Smooth muscle cell (in vitro differentiated cells): ENCODE results near the gene TERB2. TPM values are rescaled to one million over a fixed set of nuclear protein-coding genes. Genes with fewer than 3 reads are reported as not detected.
"Not testable (repeated sequence)": the region's sequence is repeated elsewhere in the genome, so short reads cannot be mapped to it uniquely, and the experiment has no call there.

Experiments
- DNase-seq: peaks from one replicate; lab custom pipeline; 2025; ENCODE audit not compliant: unreplicated experiment; lab: John Stamatoyannopoulos, UW
- H2AFZ ChIP-seq: fragments of 200-600 bp; sonication (generic); 2 replicates; pipeline ENCODE4 v1.6.0; 2016; ENCODE audit warnings: antibody characterized with exemption, low read depth, mild to moderate bottlenecking
- H3F3A ChIP-seq: fragments of 200-600 bp; sonication (generic); 2 replicates; pipeline ENCODE4 v1.6.0; 2017; ENCODE audit warnings: antibody characterized with exemption, low read depth
- H3K27ac ChIP-seq: fragments of 200-600 bp; sonication (generic); 2 replicates; pipeline ENCODE4 v1.5.1; 2016; ENCODE audit warnings: low read depth, mild to moderate bottlenecking
- H3K27me3 ChIP-seq: fragments of 200-600 bp; sonication (generic); 2 replicates; pipeline ENCODE4 v1.6.1; 2016; ENCODE audit warnings: low read depth, mild to moderate bottlenecking
- H3K36me3 ChIP-seq: fragments of 200-600 bp; sonication (generic); 2 replicates; pipeline ENCODE4 v1.5.1; 2016; ENCODE audit warnings: low read depth
- H3K4me1 ChIP-seq: fragments of 200-600 bp; sonication (generic); 2 replicates; pipeline ENCODE4 v1.5.1; 2016; ENCODE audit warnings: low read depth
- H3K4me2 ChIP-seq: fragments of 200-600 bp; sonication (generic); 2 replicates; pipeline ENCODE4 v1.6.0; 2016; ENCODE audit warnings: mild to moderate bottlenecking
- H3K4me3 ChIP-seq: fragments of 200-600 bp; sonication (generic); 2 replicates; pipeline ENCODE4 v1.5.1; 2016; ENCODE audit warnings: mild to moderate bottlenecking
- H3K79me2 ChIP-seq: fragments of 200-600 bp; sonication (generic); 2 replicates; pipeline ENCODE4 v1.6.0; 2016; ENCODE audit warnings: low read depth, mild to moderate bottlenecking
- H3K9ac ChIP-seq: fragments of 200-600 bp; sonication (generic); 2 replicates; pipeline ENCODE4 v1.6.0; 2016; ENCODE audit warnings: low read depth
- H3K9me3 ChIP-seq: fragments of 200-600 bp; sonication (generic); replicated peaks from 2 replicates; pipeline ENCODE4 v1.5.1; 2016; ENCODE audit warnings: low read depth
- H4K20me1 ChIP-seq: fragments of 200-600 bp; sonication (generic); 2 replicates; pipeline ENCODE4 v1.6.0; 2016; ENCODE audit warnings: low read depth
- WGBS: methylation state at CpG from one replicate; pipeline ENCODE4 v1.1.7; 2016; ENCODE audit warnings: low lambda C conversion rate; 5-methylcytosine and 5-hydroxymethylcytosine counted together
- polyA plus RNA-seq: library from polyadenylated mRNA; unstranded; fragments of >200 nt; fragmentation: Nextera tagmentation; extraction: Ambion mirVana; gene quantifications from 2 replicates; pipeline ENCODE4 v1.2.1, GENCODE V29; 2016
- total RNA-seq: library from RNA; depleted of rRNA; stranded (reverse); fragments of >200 nt; gene quantifications from 2 replicates; pipeline ENCODE4 v1.2.3, GENCODE V29; 2014
- TF ChIP-seq, protein P1 (sequence below): fragments of 200-600 bp; sonication (generic); IDR thresholded peaks from 2 replicates; pipeline ENCODE4 v1.5.1; 2017; ENCODE audit warnings: borderline replicate concordance, mild to moderate bottlenecking, antibody characterized with exemption; ENCODE audit not compliant: insufficient read depth, poor library complexity, severe bottlenecking

TERB2 gene, protein sequence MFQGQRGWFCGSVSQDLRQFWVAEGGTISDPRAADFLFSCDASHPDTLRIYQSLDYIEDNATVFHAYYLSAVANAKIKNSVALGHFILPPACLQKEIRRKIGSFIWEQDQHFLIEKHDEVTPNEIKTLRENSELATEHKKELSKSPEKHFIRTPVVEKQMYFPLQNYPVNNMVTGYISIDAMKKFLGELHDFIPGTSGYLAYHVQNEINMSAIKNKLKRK
- total RNA-seq (not detected in 2 replicates), polyA plus RNA-seq (not detected in 2 replicates)

DNA sequence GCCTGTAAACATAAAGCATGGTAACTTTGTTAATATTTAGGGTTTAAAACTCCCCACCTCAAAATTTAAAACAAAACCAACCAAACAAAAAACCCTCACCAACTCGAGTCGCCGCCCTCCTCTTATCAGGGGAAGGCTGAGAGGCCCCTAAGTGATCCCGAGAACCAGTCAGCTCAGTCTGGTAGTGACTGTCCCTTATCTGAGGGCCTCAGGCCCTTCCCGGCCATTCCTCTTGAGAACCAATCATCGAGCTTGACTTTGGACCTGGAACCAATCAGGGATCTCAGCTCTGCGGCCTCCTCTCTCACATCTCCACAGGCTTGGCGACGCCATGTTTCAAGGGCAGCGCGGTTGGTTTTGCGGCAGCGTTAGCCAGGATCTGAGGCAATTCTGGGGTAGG is at the start of gene TERB2:
Gene TERB2, plus strand, starts transcription at position 300 of the 400 bp plus-strand sequence. Its CDS starts 32 bp downstream, at position 332.
- Histone ChIP-seq H4K20me1 (no peaks in the 10 kb centered on the region), H3K4me3 (no peak within 1 kb of the TSS), H2AFZ (no peak within 1 kb of the TSS), H3K79me2 (no peaks in the 10 kb centered on the region), H3K4me2 (no peak within 1 kb of the TSS), H3K9ac (no peak within 1 kb of the TSS), H3K27me3 (no peaks in the 10 kb centered on the region), H3F3A (no peaks in the 10 kb centered on the region), H3K27ac (no peak within 1 kb of the TSS), H3K36me3 (no peaks in the 10 kb centered on the region), H3K4me1 (no peaks in the 10 kb centered on the region), H3K9me3 (no peaks in the 10 kb centered on the region)
- WGBS: 95% methylated on average over 13 of the region's 13 CpGs
- TF ChIP-seq, protein P1, sequence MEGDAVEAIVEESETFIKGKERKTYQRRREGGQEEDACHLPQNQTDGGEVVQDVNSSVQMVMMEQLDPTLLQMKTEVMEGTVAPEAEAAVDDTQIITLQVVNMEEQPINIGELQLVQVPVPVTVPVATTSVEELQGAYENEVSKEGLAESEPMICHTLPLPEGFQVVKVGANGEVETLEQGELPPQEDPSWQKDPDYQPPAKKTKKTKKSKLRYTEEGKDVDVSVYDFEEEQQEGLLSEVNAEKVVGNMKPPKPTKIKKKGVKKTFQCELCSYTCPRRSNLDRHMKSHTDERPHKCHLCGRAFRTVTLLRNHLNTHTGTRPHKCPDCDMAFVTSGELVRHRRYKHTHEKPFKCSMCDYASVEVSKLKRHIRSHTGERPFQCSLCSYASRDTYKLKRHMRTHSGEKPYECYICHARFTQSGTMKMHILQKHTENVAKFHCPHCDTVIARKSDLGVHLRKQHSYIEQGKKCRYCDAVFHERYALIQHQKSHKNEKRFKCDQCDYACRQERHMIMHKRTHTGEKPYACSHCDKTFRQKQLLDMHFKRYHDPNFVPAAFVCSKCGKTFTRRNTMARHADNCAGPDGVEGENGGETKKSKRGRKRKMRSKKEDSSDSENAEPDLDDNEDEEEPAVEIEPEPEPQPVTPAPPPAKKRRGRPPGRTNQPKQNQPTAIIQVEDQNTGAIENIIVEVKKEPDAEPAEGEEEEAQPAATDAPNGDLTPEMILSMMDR: no peak
- DNase-seq: no peak

DNA sequence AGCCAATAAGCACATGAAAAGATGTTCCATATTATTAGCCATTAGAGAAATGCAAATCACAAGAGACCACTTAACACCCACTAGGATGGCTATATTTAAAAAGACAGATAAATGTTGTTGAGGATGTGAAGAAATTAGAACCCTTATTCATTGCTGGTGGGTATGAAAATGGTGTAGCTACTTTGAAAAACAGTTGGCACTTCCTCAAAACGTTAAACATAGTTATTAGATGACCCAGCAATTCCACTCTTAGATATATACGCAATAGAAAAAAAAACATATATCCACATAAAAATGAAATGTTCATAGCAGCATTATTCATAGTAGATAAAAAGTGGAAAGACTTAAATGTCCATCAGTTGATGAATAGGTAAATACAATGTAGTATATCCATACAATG is 47.1 kb upstream of the TERB2 start:
- no peaks in the 10 kb centered on the region for H3K36me3 ChIP-seq
- no peak overlapping the region for H3K9ac ChIP-seq
- DNase-seq: no peak
- no peaks in the 10 kb centered on the region for H3K9me3 ChIP-seq
- no peak overlapping the region for H3K4me3 ChIP-seq
- no peaks in the 10 kb centered on the region for H3K27me3 ChIP-seq
- no peak overlapping the region for H3K27ac ChIP-seq
- TF ChIP-seq, protein P1: no peak
- no peaks in the 10 kb centered on the region for H4K20me1 ChIP-seq
- no peak overlapping the region for H2AFZ ChIP-seq
- no peak overlapping the region for H3K4me2 ChIP-seq
- peaks cover 9% of the 10 kb centered on the region for H3K4me1 ChIP-seq
- 65% methylated on average over 2 of the region's 2 CpGs for WGBS
- no peaks in the 10 kb centered on the region for H3K79me2 ChIP-seq
- peaks cover 7% of the 10 kb centered on the region for H3F3A ChIP-seq

DNA sequence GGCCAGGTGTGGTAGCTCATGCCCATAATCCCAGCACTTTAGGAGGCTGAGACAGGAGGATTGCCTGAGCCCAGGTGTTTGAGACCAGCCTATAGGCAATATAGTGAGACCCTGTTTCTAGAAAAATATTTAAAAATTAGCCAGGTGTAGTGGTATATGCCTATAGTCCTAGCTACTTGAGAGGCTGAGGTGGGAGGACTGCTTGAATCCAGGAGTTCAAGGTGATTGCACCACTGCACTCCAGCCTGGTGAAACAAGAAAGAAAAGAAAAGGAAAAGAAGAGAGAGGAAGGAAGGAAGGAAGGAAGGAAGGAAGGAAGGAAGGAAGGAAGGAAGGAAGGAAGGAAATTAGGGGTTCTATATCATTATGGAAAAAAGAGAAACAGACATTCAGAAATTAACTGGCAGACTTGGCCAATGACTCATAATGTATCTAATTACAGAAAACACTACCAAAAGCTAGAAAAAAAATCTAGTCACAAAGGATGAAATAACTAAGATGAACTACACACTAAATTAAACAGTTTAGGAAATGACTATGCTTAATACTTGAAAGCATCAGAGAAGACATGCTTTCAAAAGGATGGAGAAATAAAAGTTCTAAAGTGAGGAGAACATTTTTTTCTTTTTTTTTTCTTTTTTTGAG is 45.4 kb upstream of the TERB2 start:
- Histone ChIP-seq H3K9me3 (no peaks in the 10 kb centered on the region), H3K4me3 (no peak overlapping the region), H3F3A (peaks cover 15% of the 10 kb centered on the region), H3K36me3 (no peaks in the 10 kb centered on the region), H3K79me2 (no peaks in the 10 kb centered on the region), H3K27me3 (no peaks in the 10 kb centered on the region), H4K20me1 (no peaks in the 10 kb centered on the region), H3K4me1 (peaks cover 9% of the 10 kb centered on the region), H2AFZ (no peak overlapping the region), H3K9ac (no peak overlapping the region), H3K4me2 (peak overlapping the region; percentile 17), H3K27ac (no peak overlapping the region)
- TF ChIP-seq, protein P1: no peak
- DNase-seq: no peak

DNA sequence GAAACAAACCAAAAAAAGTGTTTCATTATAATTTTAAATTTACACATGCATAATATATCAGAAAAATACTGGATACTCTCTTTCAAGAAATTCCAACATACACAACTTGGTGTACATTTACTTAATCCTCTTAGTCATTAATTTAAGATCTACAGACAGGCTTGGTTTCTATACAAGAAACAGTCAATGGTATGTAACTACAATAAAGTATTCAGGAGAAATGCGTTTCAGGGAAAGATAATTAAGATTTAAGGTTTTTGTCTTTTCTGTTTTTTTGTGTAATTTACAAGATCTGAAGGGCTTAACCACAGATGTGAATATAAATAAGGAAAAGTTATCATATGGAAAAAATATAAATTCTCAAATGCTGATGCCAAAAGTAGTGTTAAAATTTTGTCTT is 44.3 kb upstream of the TERB2 start:
- H3K27ac ChIP-seq, H3K36me3 ChIP-seq, H4K20me1 ChIP-seq, H3K4me1 ChIP-seq, H2AFZ ChIP-seq, H3K27me3 ChIP-seq, DNase-seq, H3K9me3 ChIP-seq, H3K9ac ChIP-seq, H3K79me2 ChIP-seq, H3K4me3 ChIP-seq: not testable (repeated sequence)
- WGBS: 27% methylated on average over 1 of the region's 1 CpG
- peaks cover 15% of the 10 kb centered on the region for H3F3A ChIP-seq
- peak overlapping the region; percentile 17 for H3K4me2 ChIP-seq

DNA sequence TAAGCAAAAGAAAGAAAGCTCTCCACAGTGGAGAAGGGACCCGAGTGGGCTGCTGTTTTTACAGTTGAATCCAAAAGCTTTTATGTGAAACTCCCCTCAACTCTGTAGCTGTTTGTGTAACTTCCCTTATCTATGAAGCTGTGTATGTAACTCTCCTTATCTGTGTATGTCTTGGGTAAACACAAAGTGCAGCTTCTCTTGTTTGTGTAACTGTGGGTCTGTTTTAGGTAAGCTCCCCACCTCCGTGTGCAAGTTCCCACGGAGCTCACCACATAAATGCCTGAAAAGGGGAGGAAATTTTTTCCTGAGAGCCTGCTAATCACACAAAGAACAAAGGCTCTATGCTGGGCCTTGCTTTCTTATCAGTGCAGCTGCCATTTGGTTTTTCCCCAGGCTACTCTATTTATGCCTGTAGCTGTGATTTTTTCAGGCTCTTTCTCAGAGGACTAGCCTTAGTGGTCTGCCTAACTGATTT is 43.5 kb upstream of the TERB2 start:
- H3K36me3 ChIP-seq, H3K9me3 ChIP-seq, H3K4me1 ChIP-seq, DNase-seq, H3K79me2 ChIP-seq, H4K20me1 ChIP-seq, H3K9ac ChIP-seq, H3K4me3 ChIP-seq, H3K27me3 ChIP-seq: not testable (repeated sequence)
- Histone ChIP-seq H3K27ac (peak overlapping the region; percentile 49), H3K4me2 (peak overlapping the region; percentile 72), H2AFZ (peak overlapping the region; percentile 66), H3F3A (peaks cover 15% of the 10 kb centered on the region)
- WGBS: 2% methylated on average over 3 of the region's 3 CpGs
